Measurements from ENCODE around the gene ZDHHC17.

Gene ZDHHC17

DNA sequence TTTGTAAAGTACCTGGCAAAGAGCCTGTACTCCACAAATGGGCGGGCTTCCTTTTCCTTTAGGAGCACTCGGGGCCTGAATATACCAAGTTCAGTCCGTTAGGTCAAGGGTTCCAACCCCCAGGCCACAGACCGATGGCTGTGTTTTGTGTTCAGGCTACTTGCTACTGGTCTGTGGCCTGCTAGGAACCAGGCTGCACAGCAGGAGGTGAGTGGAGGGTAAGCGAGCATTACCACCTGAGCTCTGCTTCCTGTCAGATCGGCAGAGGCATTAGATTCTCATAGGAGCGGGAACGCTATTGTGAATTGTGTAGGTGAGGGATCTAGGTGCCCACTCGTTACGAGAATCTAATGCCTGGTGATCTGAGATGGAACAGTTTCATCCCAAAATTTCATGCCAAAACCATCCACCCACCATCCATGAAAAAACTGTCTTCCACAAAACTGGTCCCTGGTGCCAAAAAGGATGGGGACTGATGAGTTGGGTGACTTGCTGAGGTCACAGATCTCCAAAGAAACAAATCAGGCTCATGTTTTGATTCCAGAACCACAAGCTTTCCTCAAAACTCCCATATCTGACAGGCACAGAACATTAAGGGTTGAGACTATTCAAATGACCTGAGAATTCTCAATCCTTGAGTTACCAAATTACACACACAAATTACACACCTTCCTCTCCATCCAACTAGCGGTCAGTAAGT, 110.7 kb downstream of the ZDHHC17 start:
- no peak for TF ChIP-seq GATA2 (IDR thresholded peaks at IDR 0.05; ENCODE audit: low read depth, low read length)
- no peak for TF ChIP-seq GATA3 (IDR thresholded peaks at IDR 0.05; ENCODE audit: low read depth, low read length)

DNA sequence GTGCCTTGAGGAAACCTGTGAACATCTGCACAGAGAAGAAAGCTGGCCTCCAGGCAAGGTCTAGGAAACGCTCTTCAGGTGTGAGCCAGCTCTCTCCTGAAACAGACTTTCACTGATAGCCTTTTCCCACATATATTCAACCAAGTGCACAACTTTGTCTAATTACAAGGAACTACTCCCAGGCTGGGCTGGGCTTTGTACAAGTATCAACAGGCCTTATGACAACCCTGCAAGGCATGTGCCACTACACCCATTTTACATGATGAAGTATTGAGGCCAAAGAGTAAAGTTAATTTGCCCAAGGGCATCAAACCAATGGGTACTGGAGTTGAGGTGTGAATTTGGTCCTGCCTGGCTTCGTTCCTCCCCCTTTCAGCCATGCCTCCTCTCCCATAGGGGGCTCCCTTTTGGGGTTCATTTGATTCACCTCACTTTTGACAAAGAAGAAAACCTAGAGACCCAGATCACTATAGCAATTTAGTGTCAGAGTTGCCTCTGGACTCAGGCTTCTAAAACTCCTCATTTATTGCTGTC, 112.8 kb downstream of the ZDHHC17 start:
- no peak for TF ChIP-seq GATA2 (IDR thresholded peaks at IDR 0.05; ENCODE audit: low read depth, low read length)

DNA sequence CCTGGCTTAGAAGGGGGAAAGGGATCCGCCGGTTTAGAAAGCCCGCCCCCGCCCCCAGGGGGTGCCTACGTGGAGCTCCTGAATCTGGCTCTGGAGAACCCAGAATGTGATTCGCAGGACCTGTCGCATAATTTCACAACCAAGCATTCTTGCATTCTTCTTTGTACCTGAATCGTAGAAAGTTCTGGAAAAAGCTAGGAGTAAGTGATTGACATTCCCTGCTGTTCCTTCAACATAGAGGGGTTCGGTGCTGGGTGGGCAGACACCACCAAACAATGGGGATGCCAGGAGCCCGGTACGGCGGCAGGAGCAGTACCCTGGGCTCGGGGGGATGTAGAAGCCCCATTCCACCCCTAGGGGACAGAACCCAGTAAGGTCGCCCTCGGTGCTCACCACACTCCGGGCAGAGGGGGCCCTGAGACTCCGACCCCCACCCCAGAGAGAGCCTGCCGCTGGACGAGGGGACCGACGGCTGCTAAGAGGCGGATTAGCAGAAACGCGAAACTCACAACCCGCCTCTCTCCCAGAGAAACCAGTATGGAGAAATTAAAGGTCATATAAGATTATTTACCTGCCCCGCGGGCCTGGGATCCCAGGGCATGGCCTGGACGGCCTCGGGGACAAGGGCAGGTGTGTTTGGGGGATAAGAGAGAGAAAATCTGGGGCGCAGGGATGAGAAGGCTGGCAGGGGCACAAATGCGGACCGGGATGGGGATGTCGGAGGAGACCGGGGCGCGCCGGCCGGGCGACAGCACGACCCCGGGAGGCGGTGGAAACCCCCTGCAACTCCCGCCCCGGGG, 114.4 kb downstream of the ZDHHC17 start:
- TF ChIP-seq GATA3 (IDR thresholded peaks at IDR 0.05; ENCODE audit: low read depth, low read length): no peak
- TF ChIP-seq GATA2 (IDR thresholded peaks at IDR 0.05; ENCODE audit: low read depth, low read length): no peak

DNA sequence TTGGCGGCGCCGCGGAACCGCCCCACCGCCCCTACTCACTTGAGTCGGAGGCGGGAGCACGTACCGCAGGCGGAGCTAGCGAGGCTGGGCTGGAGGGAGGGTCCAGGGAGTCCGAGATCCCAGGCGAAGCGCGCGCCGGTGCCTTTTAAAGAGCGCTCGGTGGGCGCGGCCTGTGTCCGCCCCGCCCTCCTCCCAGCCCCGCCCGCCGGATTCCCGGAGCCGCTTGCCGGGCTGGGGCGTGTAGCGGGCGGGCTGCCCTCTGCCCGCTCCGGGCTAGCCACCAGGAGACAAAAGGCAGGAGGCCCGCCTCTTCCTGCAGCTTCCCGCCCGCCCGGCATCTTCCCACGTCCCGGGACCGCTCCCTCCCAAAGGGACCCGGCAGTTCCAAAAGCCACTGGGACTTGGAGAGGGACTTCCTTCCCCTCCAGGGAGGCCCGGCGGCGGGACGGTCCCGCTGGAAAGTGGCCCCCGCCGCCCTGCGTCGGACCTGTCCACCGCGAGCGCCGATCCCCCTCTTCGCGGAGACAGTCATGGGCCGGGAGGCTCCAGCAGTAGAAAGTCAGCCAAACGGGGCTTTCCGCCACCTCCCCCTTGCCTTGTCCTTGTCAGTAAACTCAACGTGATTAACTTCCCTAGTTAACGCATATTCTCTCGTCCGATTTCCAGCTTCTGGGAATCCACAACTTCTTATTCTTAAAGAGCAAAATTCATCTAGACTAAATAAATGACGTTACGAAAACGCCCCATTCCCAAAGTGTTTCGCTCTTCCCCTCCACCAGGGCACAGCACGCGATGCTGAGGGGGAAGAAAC, 115.2 kb downstream of the ZDHHC17 start, which contains the start of gene CSRP2:
Gene CSRP2, minus strand, starts transcription at position 121 of the 811 bp plus-strand sequence. CDS start 12,759 bp downstream, outside the sequence.
- TF ChIP-seq GATA2 (IDR thresholded peaks at IDR 0.05; ENCODE audit: low read depth, low read length) (no peak), GATA3 (IDR thresholded peaks at IDR 0.05; ENCODE audit: low read depth, low read length) (no peak)

DNA sequence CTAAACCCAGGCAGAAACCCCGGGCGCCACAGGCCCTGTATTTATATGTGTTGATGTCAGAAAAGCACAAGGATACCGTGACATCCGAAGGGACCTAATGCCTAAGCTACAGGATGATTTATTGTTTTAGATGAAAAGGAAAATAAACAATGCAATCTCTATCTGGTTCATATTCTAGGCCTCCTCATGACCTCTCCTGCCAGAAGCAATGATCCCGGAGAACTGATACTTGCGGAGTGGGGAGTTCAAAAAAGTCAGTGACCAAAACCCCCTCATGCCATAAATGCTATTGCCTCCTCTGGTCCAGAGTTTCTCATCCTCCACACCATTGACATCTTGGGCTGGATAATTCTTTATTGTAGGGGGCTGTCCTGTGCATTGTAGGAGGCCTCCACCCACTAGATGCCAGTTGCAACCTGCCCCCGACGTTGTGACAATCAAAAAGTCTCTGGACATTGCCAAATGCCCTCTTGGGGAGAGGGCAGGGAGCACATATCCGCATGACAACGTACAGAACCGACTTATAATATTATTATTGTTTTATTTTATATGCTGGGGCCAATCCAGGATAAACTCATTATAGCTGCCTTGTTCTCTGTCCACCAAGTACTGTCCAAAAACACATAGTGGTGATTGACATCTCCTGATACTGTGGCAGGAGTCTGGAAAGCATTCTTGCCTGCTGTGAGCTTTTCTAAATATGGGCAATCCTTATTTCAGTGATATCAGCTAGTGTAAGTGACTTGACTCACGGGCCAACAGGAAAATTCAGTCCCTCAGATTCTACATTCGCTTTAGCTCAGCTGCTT, 116.0 kb downstream of the ZDHHC17 start:
- TF ChIP-seq GATA3 (IDR thresholded peaks at IDR 0.05; ENCODE audit: low read depth, low read length): no peak

DNA sequence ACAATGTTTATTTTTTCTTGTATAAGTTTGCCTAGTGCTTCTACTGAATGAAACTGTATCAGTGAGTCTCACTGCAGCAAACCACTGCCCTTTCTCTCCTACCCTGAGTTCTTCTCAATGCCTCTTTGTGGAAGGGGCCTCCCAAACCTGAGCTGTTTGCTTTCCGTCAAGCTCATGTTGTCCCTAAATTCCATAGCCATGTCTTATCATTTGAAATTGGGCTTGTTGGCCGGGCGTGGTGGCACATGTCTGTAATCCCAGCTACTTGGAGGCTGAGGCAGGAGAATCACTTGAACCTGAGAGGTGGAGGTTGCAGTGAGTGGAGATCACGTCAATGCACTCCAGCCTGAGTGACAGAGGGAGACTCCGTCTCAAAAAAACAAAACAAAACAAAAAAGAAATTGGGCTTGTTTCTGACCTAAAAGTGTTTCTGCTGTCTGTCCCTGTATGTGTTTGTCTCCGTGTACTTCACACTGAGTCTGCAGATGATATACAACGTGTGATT, 116.7 kb downstream of the ZDHHC17 start:
- TF ChIP-seq GATA3 (IDR thresholded peaks at IDR 0.05; ENCODE audit: low read depth, low read length): no peak
- no peak for TF ChIP-seq GATA2 (IDR thresholded peaks at IDR 0.05; ENCODE audit: low read depth, low read length)

DNA sequence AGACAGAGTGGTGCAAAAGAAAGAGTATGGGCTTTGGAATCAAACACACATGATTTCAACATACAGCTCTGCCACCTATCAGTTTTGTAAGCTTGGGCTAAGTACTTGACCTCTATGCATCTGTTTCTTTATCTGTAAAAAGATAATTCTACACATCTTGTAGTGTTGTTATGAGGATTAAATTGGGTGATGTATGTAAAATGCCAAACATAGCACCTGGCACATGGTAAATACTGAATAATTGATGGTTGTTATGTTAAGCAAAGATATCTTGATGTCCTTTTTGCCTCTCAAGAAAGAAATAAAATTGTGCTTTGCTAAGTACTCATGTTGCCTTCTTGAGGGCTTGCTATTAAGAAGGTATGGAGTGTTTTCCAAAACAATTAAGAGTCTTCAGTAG, 117.2 kb downstream of the ZDHHC17 start:
- TF ChIP-seq GATA2 (IDR thresholded peaks at IDR 0.05; ENCODE audit: low read depth, low read length) (no peak), GATA3 (IDR thresholded peaks at IDR 0.05; ENCODE audit: low read depth, low read length) (no peak)

DNA sequence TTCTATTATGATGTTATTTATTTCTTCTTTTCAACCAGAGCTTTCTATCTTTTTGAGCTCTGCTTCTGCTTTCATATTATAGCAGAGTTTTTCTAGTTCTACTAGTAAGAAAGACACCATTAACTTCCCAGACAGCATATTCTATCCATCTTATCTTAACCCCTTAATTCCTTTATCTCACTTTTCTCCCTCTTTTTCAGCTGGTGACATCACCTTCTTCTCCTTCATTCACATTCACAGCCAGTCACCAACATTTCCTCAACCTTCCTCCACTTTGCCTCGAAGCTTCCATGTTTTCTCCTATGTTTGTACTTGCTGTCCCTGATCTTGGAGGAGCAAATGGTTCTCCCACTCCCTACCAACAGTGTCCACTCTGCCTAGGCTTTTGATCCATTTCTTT, 118.5 kb downstream of the ZDHHC17 start:
- TF ChIP-seq GATA2 (IDR thresholded peaks at IDR 0.05; ENCODE audit: low read depth, low read length): no peak
- no peak for TF ChIP-seq GATA3 (IDR thresholded peaks at IDR 0.05; ENCODE audit: low read depth, low read length)

DNA sequence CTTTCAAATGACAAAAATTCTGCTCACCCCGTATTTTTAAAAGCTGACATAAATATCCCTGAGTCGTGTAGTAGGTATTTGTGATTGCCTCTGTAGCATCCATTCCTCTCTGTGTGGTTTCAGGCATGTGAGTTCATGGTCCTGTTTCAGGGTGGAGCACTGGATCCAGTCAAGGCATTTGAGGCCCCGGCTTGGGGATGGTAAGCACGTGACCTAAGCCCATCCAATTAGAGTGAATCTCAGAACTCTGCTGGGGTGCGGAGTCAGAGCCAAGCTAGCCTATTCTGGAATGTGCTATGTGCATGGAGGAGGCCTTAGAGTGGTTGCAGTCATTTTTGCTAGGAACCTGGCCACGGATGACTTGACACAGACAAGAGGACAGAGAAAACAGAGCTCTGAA, 119.2 kb downstream of the ZDHHC17 start:
- TF ChIP-seq GATA2 (IDR thresholded peaks at IDR 0.05; ENCODE audit: low read depth, low read length): no peak
- TF ChIP-seq GATA3 (IDR thresholded peaks at IDR 0.05; ENCODE audit: low read depth, low read length): no peak

DNA sequence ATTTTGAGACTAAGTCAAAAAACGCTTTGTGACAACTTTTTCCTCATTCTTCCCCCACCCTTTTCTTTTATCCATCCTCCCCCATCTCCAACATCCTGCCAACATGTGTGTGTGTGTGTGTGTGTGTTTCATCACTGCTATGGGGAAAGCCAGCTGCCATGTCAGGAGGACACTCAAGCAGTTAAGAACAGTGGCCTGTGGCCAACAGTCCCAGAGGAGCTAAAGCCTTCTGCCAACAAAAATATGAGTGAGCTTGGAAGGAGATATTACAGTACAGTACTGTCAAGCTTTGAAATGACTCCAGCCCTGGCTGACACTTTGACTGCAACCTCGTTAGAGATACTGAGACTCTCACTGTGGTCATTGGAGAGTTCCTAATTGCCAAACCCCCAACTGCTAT, 119.9 kb downstream of the ZDHHC17 start:
- TF ChIP-seq GATA2 (IDR thresholded peaks at IDR 0.05; ENCODE audit: low read depth, low read length) (no peak), GATA3 (IDR thresholded peaks at IDR 0.05; ENCODE audit: low read depth, low read length) (no peak)

DNA sequence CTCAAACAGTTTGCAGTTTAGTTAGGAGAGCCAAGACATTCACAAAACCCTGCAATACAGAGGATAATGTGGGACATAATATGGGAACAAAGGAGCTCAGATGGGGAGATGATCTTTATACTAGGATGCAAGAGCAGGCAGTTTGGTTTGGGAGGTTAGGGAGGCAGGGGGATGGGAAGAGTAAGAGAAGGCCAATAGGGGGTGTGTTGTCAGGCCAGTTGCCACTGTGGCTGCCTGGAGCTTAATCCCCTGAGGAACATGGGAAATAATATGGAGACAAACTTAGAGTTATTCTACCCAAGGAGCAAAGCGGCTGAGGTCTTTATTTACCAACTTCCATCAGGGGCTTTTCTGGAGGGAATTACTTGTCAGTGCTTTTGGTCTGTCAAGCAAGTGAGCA, 124.9 kb downstream of the ZDHHC17 start:
- TF ChIP-seq GATA3 (IDR thresholded peaks at IDR 0.05; ENCODE audit: low read depth, low read length): no peak
- no peak for TF ChIP-seq GATA2 (IDR thresholded peaks at IDR 0.05; ENCODE audit: low read depth, low read length)

DNA sequence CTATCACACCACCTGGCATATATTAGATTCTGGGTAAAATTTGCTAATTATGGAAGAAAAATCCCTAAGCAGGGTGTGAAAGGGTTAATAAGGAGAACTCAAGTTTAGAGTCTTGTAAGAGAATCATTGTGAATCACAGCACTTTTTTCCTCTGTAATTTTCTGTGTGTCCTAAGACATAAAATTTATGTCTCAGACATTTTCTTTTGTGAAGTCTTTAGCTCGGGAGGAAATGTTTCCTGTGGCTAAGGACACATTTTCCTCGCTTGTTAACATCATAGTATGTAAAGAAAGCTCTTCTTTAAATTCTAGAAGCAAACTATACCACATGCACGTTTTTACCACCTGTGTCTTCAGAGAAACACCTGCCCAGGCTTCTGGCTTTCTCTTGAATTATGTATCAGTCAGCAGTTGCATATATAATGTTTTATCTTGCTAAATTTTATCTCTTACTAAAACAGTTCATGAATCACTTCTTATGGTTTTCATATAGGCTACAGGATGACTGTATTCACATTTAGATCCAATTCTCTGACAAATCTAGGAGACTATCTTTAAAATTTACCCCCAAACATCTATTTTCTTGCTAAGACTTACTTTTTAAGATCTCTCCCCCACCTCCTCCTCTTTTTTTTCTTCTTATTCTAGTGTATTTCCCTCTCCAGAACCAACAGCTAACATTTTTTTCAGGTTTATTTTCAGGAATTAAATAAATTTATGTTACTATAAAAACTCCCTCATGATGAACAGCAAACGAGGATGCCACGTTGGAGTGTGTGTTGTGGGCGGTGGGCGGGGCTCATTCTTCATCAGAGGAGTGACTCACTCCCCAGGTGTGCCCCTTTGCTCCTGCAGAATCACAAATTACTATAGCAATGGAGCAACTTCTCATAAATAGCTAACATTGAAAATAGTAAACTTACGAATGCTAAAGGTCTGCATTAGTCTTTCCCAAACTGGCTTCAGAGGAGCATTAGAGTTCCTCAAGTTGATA, 126.5 kb downstream of the ZDHHC17 start:
- TF ChIP-seq GATA2 (IDR thresholded peaks at IDR 0.05; ENCODE audit: low read depth, low read length) (no peak), GATA3 (IDR thresholded peaks at IDR 0.05; ENCODE audit: low read depth, low read length) (no peak)

Measured in SH-SY5Y (cell line).